Left colon (tissue), 2 donors: ENCODE results near the gene LRMDA. TPM values are rescaled to one million over a fixed set of nuclear protein-coding genes. Genes with fewer than 3 reads are reported as not detected.
"Not testable (repeated sequence)": the region's sequence is repeated elsewhere in the genome, so short reads cannot be mapped to it uniquely, and the experiment has no call there.

Experiments
- ATAC-seq: fragments of 200-7000 bp; cut with Tn5 transposase; one replicate; pipeline ENCODE4 v1.9.1; 2020; ENCODE audit warnings: mild to moderate bottlenecking, moderate library complexity
- DNase-seq, 2 donors: peaks; one replicate each; pipeline ENCODE4 v3.0.0-alpha.2; 2020
- intact Hi-C, 2 donors: fragments of 100-400 bp; cut with DNase I in 1 of 2; cut with micrococcal nuclease in 1 of 2; formaldehyde crosslinking; loops; one replicate each; pipeline versions ENCODE4 v1.11.2 to v1.14.0; 2022; cut with DNase I, micrococcal nuclease
- total RNA-seq, 2 donors: library from RNA; stranded (reverse); fragmentation: NEBNext Ultra II Directional; extraction: Animal tissue kit (Norgen Biotek cat#: 25700); gene quantifications; one replicate each; pipeline ENCODE4 v1.2.1, GENCODE V29; 2021
- donor health status: DM: no; HTN: no; CAD: no.
- donor health status: DM: yes; HTN: yes; CAD: no.

The LRMDA gene
- total RNA-seq, 2 donors from 2014 or later = 8.1 to 10.6 TPM

- DNase-seq = no peak
- intact Hi-C loops = no loop called here
- ATAC-seq = peak; percentile 27
Observed at GRCh38 chr10:75610183-75610582, 178.8 kb downstream of the LRMDA start.

GRCh38 chr10:75611172-75611992 lies 180.0 kb downstream of the LRMDA start:
- intact Hi-C loops = no loop called here
- peak; percentile 54 to 58 for DNase-seq
- ATAC-seq = peak; percentile 98

- ATAC-seq (no peak), DNase-seq (no peak)
- intact Hi-C loops = no loop called here
Observed at GRCh38 chr10:75611993-75612372, 180.6 kb downstream of the LRMDA start.

DNA sequence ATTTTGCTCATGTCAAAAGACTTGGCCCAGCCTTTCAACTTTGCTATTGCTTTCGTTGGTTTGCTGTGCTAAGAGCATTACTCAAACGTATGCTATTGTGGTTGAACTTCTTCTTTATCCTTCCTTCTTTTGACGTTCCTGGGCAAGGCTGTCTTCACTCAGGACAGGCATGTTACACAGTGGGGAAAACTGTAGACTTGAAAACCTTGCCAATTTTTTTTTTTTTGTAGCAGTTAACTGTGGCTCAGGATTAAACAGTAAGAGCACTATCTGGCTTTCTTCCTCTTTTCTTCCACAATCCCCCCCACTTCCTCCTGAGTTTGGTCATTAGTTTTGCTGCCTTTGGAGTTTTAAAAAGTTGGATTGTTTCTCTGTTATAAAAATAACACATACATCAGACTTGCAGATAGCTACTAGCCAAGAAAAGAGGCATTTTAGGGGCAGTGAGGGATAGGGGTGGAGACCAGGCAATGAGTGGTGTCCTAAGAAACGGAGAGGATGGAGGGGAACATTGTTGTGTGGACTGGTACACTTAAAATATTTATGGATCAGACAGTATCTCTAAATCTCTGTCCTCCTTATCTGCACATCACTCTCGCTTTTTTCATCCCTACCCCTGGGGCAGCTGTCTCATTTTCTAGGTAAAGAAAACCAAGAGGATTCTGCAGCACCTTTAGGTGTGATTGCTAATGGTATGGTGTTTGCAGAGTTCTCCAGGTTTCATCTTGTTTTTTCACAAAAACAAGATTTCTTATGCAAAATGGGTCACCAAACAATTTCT lies 181.7 kb downstream of the LRMDA start:
- ATAC-seq = no peak
- intact Hi-C loops = no loop called here
- DNase-seq = no peak

DNA sequence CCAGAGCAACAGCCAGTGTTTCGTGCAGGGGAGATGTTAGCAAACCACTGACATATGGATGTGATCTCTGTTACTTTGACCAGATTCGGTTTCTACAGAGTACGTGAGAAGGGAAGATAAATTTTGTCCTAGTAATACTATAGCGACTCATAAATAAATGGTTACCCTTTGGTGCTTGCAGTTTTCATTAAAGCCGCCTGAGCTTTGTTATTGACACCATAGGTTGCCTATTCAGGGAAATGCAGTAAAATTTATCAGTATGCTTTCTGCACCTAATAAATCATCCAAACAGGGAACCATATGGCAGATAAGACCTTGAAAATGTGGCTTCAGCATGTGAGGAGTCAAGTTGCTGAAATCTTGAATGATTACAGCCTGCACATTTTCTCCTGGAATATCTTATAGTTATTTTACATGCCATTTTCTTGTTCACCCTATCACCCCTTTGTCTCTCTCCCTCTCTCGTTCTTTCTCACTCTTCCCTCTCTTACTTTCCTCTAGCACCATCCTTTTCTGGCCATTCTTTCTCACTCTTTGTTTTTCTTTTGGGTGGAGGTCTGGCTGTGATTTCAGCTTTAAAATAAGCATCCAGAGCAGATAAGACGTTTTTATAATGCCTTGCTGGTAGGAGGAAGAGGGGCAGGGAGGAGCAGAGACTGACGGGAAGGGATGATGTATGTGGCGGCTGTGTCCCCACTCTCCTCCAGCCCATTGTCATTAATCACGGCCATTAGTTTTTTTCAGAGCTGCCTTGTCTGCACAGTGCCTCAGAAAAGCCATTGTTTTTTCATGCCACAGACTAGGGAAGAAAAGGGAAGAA lies 182.5 kb downstream of the LRMDA start:
- DNase-seq (no peak), ATAC-seq (no peak)
- intact Hi-C loops = no loop called here

- DNase-seq = no peak
- ATAC-seq = no peak
- intact Hi-C loops = no loop called here
Observed at GRCh38 chr10:75616076-75616475, 184.7 kb downstream of the LRMDA start.

- intact Hi-C loops = no loop called here
- DNase-seq = no peak
- ATAC-seq = peak; percentile 29
Observed at GRCh38 chr10:75616874-75617478, 185.6 kb downstream of the LRMDA start.

DNA sequence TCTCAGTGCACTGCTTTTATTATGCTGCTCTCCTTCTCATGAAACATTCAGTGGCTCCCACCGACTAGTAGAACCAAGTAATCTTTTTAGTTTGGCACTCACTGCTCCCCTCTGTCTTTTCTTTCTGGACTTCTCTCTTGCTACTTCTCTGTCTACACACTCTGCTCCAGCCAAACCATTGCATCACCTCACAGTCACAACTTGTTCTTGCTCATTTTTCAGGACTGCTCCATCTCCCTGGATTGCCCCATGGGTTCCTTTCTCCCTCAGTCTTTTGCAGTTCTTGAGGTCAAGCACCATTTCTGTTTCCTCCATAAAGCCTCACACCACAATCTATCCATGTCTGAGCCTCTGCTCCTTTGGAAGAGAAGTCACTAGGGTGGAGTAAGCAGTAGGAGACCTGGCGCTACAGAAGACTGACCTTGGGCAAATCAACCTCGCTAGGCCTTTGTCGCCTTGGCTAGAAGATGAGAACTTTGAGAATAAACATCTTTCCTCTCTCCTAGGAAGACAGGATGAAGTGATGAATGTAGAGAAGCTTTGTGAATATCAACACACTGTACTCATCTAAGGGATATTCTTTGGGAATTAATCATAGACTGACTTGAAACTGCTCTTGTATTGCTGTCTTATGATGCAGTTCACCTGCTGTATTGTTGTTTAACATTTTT lies 186.2 kb downstream of the LRMDA start:
- intact Hi-C loops = no loop called here
- DNase-seq (peak in 1 of 2 donors; percentile 41), ATAC-seq (no peak)

- DNase-seq (no peak), ATAC-seq (no peak)
- intact Hi-C loops = no loop called here
Observed at GRCh38 chr10:75619635-75620034, 188.2 kb downstream of the LRMDA start.

GRCh38 chr10:75620356-75620755 lies 188.9 kb downstream of the LRMDA start:
- intact Hi-C loops = no loop called here
- no peak for DNase-seq
- ATAC-seq = no peak

- ATAC-seq, intact Hi-C loops, DNase-seq: not testable (repeated sequence)
Observed at GRCh38 chr10:75621003-75621402, 189.6 kb downstream of the LRMDA start.

GRCh38 chr10:75622503-75622902 lies 191.1 kb downstream of the LRMDA start:
- intact Hi-C loops = no loop called here
- ATAC-seq (no peak), DNase-seq (no peak)

- no peak for ATAC-seq
- intact Hi-C loops = no loop called here
- no peak for DNase-seq
Observed at GRCh38 chr10:75623310-75624093, 192.1 kb downstream of the LRMDA start.

- ATAC-seq (no peak), DNase-seq (no peak)
- intact Hi-C loops = no loop called here
Observed at GRCh38 chr10:75624638-75625037, 193.2 kb downstream of the LRMDA start.

- intact Hi-C loops = no loop called here
- DNase-seq (no peak), ATAC-seq (no peak)
Observed at GRCh38 chr10:75630746-75631145, 199.3 kb downstream of the LRMDA start.

GRCh38 chr10:75632805-75633462 lies 201.5 kb downstream of the LRMDA start:
- intact Hi-C loops = no loop called here
- ATAC-seq (no peak), DNase-seq (no peak)

DNA sequence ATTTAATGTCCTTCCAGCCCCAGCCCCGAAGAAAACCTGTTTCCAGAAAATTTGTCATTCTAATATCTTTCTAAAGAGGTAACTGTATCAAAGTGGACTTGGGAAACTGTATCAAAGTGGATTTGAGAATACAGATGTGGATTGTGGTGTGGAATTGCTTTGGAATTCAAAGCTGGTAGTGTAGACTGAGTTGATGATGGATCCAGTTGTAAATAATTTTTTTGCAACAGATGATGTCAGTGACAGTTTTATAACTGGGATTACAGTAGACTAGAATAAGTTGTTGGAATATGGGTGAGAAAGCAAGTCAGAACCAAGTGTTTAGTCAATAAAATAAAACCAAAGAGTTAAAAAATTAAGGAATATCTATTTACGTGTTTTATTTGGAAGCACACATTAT lies 202.1 kb downstream of the LRMDA start:
- intact Hi-C loops = no loop called here
- ATAC-seq (no peak), DNase-seq (no peak)
